Small intestine (tissue), 7 donors: Measurements from ENCODE around the gene EI24. TPM values are rescaled to one million over a fixed set of nuclear protein-coding genes. Genes with fewer than 3 reads are reported as not detected.

Source experiments
- DNase-seq, 2 donors: peaks; one replicate each; pipeline versions ENCODE4 v3.0.0 to v3.0.0-alpha.2; 2013
- FAIRE-seq: peaks from 2 replicates; lab custom pipeline; 2012; peaks lifted over from hg19 to GRCh38; lab: Jason Lieb, UNC
- H3K27ac ChIP-seq, 3 donors: one replicate each; pipeline ENCODE4 v1.5.1; 2013; ENCODE audit warnings: low read length in 2 of 3, mild to moderate bottlenecking in 2 of 3, control low read depth in 1 of 3, inconsistent platforms in 1 of 3, low read depth in 1 of 3, moderate library complexity in 1 of 3
- H3K27me3 ChIP-seq, 3 donors: one replicate each; pipeline ENCODE4 v1.6.1; 2013; ENCODE audit warnings: low read length in 3 of 3, inconsistent platforms in 1 of 3; ENCODE audit not compliant: control insufficient read depth in 3 of 3, insufficient read depth in 3 of 3
- H3K36me3 ChIP-seq, 3 donors: one replicate each; pipeline ENCODE4 v1.6.1; 2013; ENCODE audit warnings: low read length in 3 of 3, inconsistent platforms in 1 of 3, low read depth in 1 of 3, mild to moderate bottlenecking in 1 of 3, moderate library complexity in 1 of 3; ENCODE audit not compliant: control insufficient read depth in 3 of 3, insufficient read depth in 2 of 3
- H3K4me1 ChIP-seq, 3 donors: one replicate each; pipeline ENCODE4 v1.6.1; 2013; ENCODE audit warnings: low read length in 2 of 3, inconsistent platforms in 1 of 3, low read depth in 1 of 3, mild to moderate bottlenecking in 1 of 3, moderate library complexity in 1 of 3; ENCODE audit not compliant: control insufficient read depth in 3 of 3, insufficient read depth in 2 of 3
- H3K4me3 ChIP-seq, 3 donors: one replicate each; pipeline ENCODE4 v1.5.1; 2013; ENCODE audit warnings: low read length in 3 of 3, control low read depth in 1 of 3, inconsistent platforms in 1 of 3, low read depth in 1 of 3, mild to moderate bottlenecking in 1 of 3, moderate library complexity in 1 of 3
- H3K9me3 ChIP-seq, 2 donors: one replicate each; pipeline ENCODE4 v1.6.1; 2013; ENCODE audit warnings: low read depth in 1 of 2, low read length in 1 of 2; ENCODE audit not compliant: control insufficient read depth in 2 of 2, insufficient read depth in 1 of 2
- WGBS, 3 donors: extraction: QIAGEN DNeasy Blood & Tissue Kit; methylation state at CpG; one replicate each; pipeline ENCODE4 v1.1.7; 2013; 5-methylcytosine and 5-hydroxymethylcytosine counted together
- polyA plus RNA-seq, 4 donors: library from polyadenylated mRNA; stranded (reverse) in 3 of 4; unstranded in 1 of 4; fragments of 200-250 nt in 3 of 4; fragments of 120-200 nt in 1 of 4; gene quantifications; one replicate each; pipeline versions ENCODE4 v1.2.1 to v1.2.3, GENCODE V29; 2013
- donor health status: healthy with polysubstance abuse.
- donor health status: control.
- donor health status: control.
- donor health status: Bipolar disorder and iron deficiency.
- donor health status: healthy.

EI24 gene
- polyA plus RNA-seq, 4 donors, result 39.4 to 91.5 (median 63.2) TPM

DNA sequence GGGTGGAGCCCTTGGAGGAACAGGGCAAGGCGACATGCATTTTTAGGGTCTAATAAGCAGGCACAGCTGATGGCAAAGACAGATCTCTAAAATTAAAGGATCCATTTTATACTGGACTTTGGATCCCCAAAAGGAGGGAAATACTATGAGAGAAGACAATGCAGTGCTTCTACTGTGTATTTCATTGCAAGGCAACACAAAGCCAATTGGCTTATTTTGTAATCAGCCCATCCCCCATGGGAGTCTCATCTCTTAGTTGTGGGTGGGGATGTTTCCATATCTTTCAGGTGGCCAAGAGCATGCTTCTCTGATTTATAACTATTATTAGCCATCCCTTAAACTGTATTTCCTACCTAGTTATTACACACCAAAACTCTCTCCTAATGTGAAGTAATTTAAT lies 18.5 kb upstream of the EI24 start:
- WGBS, 3 donors, result 93 to 100% (median 97%) methylated on average over 1 of the region's 1 CpG
- H3K27ac ChIP-seq, result no peak overlapping the region
- no peaks in the 10 kb centered on the region for H3K36me3 ChIP-seq
- DNase-seq (no peak), FAIRE-seq (no peak)
- no peaks in the 10 kb centered on the region for H3K27me3 ChIP-seq
- H3K9me3 ChIP-seq, result peaks cover 0 to 37% of the 10 kb centered on the region in 2 donors
- H3K4me3 ChIP-seq, result no peak overlapping the region
- H3K4me1 ChIP-seq, result no peaks in the 10 kb centered on the region

DNA sequence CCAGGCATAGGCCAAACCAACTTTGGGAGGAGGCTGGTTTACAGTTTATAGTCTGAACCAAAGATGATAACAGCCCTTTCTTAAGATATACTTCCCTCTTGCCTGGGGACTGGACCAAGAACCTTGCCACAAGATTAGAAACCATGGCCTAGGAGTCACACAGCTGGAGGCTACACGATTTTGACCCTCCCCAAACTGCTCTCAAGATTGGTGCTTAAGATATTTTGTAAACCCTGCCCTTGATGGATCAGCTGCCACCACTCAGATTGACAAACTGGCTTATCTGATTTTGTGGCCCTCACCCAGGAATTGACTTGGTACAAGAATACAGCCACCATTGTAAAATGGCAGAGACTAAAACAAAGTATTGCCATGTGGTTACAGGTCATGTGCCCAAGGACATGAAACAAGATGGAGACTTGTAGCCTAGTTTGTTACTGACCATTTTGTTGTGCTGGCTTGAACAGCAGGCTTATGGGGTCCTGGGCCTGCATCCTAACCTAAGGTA lies 17.4 kb upstream of the EI24 start:
- no peaks in the 10 kb centered on the region for H3K27me3 ChIP-seq
- no peak overlapping the region for H3K27ac ChIP-seq
- DNase-seq (no peak), FAIRE-seq (no peak)
- H3K9me3 ChIP-seq, result peaks cover 0 to 37% of the 10 kb centered on the region in 2 donors
- WGBS, 3 donors, result 28 to 49% (median 36%) methylated on average over 1 of the region's 1 CpG
- H3K4me1 ChIP-seq, result no peaks in the 10 kb centered on the region
- H3K4me3 ChIP-seq, result no peak overlapping the region
- H3K36me3 ChIP-seq, result no peaks in the 10 kb centered on the region

DNA sequence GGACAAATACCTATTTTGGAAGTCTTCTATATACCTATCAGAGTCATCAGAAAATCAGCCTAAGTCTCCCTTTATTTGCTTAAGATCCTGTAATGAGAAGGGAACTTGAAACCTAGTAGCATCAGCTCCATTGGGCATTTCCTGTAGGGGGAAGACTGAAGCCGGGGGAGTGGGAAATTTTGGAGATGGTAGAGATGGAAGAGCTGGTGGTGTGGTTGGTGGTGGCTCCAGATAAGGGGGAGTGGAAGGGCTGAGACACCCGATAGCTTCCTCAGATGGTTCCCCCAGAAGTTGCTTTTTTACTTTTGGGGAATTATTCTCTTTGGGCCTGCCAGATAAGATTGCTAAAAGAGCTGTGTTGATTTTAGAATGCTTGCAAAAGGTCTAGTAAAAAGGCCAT lies 16.4 kb upstream of the EI24 start:
- FAIRE-seq, result no peak
- WGBS, 3 donors, result 89 to 94% (median 92%) methylated on average over 2 of the region's 2 CpGs
- Histone ChIP-seq H3K27ac (no peak overlapping the region), H3K4me1 (no peaks in the 10 kb centered on the region), H3K36me3 (no peaks in the 10 kb centered on the region), H3K9me3 (peaks cover 0 to 37% of the 10 kb centered on the region in 2 donors), H3K27me3 (no peaks in the 10 kb centered on the region), H3K4me3 (no peak overlapping the region)
- no peak for DNase-seq

DNA sequence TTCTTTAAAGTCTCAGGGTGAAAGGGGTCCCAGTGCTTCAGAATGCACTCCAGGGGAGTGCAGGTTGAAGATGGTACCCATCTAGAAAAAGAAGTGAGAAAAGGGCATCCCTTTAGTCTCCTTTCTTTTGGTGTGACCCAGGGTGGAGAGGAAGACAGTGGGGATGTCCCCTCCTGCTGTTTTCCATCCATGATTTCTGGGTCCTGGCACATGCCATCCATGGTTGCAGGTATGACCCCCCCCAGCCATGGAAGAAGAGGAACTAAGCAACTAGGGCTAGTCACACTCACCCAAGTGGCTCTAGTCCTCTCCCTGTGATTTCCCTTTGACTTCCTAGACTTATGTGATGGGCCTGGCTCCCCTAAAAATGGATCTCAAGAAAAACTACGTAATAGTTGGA lies 15.9 kb upstream of the EI24 start:
- whole genome bisulfite sequencing, 3 donors, result 91 to 100% (median 94%) methylated on average over 1 of the region's 1 CpG
- no peak overlapping the region for H3K4me3 ChIP-seq
- peaks cover 0 to 37% of the 10 kb centered on the region in 2 donors for H3K9me3 ChIP-seq
- H3K36me3 ChIP-seq, result no peaks in the 10 kb centered on the region
- no peak overlapping the region for H3K27ac ChIP-seq
- no peaks in the 10 kb centered on the region for H3K27me3 ChIP-seq
- FAIRE-seq (no peak), DNase-seq (no peak)
- no peaks in the 10 kb centered on the region for H3K4me1 ChIP-seq

DNA sequence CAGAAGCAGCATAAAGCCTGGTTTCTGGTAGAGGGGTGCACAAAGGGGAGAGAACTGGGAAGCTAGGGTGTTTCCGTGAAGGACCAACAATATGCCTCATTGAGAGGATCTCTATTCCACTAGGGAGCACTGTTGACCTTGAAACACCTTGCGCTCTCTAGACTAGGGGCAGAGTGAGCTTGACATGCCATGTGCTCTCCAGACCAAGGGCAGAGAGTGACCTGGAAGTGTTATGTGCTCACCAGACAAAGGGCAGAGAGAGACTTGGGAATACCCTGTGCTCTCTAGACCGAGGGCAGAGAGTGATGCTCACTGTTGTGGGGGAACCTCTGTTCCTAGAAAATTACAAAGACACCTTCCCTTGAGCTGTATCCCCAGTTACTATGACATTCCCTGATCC lies 15.2 kb upstream of the EI24 start:
- no peaks in the 10 kb centered on the region for H3K4me1 ChIP-seq
- DNase-seq (no peak), FAIRE-seq (no peak)
- H3K27ac ChIP-seq, result no peak overlapping the region
- no peaks in the 10 kb centered on the region for H3K27me3 ChIP-seq
- 78 to 91% (median 89%) methylated on average over 3 of the region's 3 CpGs for WGBS, 3 donors
- no peaks in the 10 kb centered on the region for H3K36me3 ChIP-seq
- no peak overlapping the region for H3K4me3 ChIP-seq
- H3K9me3 ChIP-seq, result peaks cover 0 to 37% of the 10 kb centered on the region in 2 donors

DNA sequence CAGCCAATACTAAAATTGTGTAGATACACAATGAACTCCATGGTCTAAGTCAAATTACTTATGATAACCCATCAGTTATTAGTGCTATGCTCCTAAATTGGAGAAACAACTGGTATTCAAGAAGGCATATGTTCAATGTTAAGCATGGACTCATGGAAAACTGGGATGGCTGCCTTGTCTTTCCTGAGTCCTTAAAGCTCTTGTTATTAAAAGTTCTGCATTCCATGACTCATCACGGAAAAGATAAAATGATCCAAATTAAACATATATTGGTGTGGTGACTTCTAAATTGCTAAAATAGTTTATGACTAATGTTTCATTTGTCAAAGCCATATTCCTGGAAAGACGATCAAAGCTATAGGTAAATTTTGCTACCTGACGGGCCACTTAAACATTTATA lies 9.4 kb upstream of the EI24 start:
- Histone ChIP-seq H3K27me3 (no peaks in the 10 kb centered on the region), H3K4me3 (no peak overlapping the region), H3K36me3 (no peaks in the 10 kb centered on the region), H3K4me1 (no peaks in the 10 kb centered on the region), H3K9me3 (peaks cover 0 to 4% of the 10 kb centered on the region in 2 donors), H3K27ac (no peak overlapping the region)
- WGBS, 3 donors, result 80 to 84% (median 82%) methylated on average over 3 of the region's 3 CpGs
- DNase-seq (no peak), FAIRE-seq (no peak)

DNA sequence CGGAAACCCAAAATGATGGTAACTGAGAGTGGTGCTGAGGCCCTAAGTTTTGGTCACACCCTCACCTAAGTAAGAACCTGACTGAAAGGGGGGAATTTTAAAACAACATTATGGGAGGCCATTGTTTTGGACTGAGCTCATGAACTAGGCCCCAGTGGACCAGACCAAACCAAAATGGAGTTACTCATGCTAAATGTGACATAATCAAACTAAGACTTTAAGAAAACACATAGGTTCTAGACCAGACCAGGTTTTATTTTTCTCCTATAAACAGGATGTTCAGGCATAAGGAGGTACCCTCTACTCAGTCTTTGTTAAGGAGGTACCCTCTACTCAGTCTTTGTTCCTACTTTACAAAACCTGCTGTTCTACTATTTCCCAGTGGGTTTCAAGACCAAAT lies 7.4 kb upstream of the EI24 start:
- Histone ChIP-seq H3K36me3 (no peaks in the 10 kb centered on the region), H3K9me3 (peaks cover 0 to 4% of the 10 kb centered on the region in 2 donors), H3K4me1 (no peaks in the 10 kb centered on the region), H3K4me3 (no peak overlapping the region), H3K27me3 (no peaks in the 10 kb centered on the region), H3K27ac (no peak overlapping the region)
- DNase-seq (no peak), FAIRE-seq (no peak)
- WGBS, 3 donors, result 100% methylated on average over 1 of the region's 1 CpG

DNA sequence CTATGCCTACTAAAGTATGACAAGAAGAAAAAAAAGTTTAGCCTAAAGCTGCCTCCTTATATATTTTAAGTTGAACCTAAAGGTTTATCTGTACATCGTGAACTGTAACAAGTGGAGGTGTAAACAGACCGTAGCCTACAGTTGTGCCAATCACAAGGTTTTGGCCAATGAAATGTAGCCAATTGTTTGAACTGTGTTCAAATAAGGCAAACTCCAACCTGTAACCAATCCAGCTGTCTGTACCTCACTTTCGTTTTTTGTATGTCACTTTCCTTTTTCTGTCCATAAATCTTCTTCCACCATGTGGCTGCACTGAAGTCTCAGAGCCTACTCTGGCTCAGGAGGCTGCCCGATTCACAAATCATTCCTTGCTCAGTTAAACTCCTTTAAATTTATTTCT lies 6.8 kb upstream of the EI24 start:
- Histone ChIP-seq H3K4me1 (no peaks in the 10 kb centered on the region), H3K9me3 (peaks cover 0 to 7% of the 10 kb centered on the region in 2 donors), H3K4me3 (no peak overlapping the region), H3K27me3 (no peaks in the 10 kb centered on the region), H3K36me3 (no peaks in the 10 kb centered on the region), H3K27ac (no peak overlapping the region)
- WGBS, 3 donors, result 70 to 73% (median 70%) methylated on average over 4 of the region's 4 CpGs
- DNase-seq (no peak), FAIRE-seq (no peak)

DNA sequence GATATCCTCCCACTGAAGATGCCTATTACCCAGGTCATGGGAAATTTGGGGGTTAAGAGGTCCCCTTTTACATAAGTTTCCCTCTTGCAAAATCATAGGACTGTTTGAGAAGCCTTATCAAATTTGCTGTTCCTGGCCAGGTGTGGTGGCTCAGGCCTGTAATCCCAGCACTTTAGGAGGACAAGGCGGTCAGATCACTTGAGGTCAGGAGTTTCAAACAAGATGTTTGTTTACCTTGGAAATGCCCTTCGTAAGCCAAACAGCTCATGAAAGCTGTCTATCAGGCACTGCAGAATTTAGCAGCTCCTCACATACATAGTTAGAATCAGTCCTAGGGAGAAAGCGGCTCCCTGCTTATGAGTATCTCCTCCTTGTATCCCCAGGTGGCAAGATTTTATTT lies 4.9 kb upstream of the EI24 start:
- H3K9me3 ChIP-seq, result peaks cover 0 to 7% of the 10 kb centered on the region in 2 donors
- no peaks in the 10 kb centered on the region for H3K36me3 ChIP-seq
- H3K27ac ChIP-seq, result no peak overlapping the region
- 64 to 74% (median 72%) methylated on average over 3 of the region's 3 CpGs for WGBS, 3 donors
- no peak overlapping the region for H3K4me3 ChIP-seq
- H3K4me1 ChIP-seq, result no peaks in the 10 kb centered on the region
- FAIRE-seq (no peak), DNase-seq (no peak)
- H3K27me3 ChIP-seq, result no peaks in the 10 kb centered on the region
